Myocyte (in vitro differentiated cells): Measurements from ENCODE around the gene EHBP1L1. TPM values are rescaled to one million over a fixed set of nuclear protein-coding genes. Genes with fewer than 3 reads are reported as not detected.

ENCODE experiments used
- DNase-seq: peaks from one replicate; pipeline ENCODE4 v3.0.0-alpha.2; 2012; ENCODE audit warnings: low read depth
- total RNA-seq: library from RNA; depleted of rRNA; stranded (reverse); fragments of >200 nt; gene quantifications from 2 replicates; pipeline ENCODE4 v1.2.3, GENCODE V29; 2014

Gene EHBP1L1
- total RNA-seq, 1 donor from 2014 or later: 791 TPM

DNA sequence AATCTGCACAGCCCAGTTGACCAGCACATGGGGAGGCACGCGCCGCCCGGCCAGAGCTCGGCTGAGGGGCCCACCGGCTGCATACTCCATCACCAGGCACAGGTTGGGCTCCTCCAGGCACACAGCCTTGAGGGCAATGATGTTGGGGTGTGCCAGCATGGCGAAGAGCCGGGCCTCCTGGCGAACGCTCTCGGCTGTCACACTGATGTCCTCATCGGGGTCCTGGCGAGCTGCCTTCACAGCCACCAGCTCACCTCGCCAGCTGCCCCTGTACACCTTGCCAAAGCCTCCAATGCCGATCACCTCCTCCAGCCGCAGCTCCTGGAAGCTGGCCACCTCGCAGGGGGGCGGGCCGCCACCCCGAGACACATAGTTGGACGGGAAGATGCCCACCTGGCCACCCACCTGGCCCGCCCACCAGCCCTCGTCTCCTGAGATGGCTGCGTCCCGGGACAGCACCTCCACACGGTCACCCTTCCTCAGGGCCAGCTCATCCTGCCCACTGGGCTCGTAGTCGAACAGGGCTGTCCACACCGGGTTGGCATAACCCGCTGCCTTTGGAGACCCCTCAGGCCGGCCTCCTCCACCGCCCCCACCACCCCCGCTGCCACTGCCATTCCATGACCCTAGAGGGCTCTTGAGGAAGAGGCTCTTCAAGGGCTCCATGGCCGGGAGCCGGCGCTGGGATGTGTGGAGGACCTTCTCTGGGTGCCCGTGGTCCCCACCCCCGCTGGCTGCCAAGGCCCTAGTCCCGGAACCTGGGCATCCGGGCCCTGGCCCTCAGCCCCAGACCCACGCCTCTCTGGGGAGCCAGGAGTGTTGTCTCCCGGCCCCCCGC is 37.5 kb downstream of the EHBP1L1 start:
- no peak for DNase-seq

DNA sequence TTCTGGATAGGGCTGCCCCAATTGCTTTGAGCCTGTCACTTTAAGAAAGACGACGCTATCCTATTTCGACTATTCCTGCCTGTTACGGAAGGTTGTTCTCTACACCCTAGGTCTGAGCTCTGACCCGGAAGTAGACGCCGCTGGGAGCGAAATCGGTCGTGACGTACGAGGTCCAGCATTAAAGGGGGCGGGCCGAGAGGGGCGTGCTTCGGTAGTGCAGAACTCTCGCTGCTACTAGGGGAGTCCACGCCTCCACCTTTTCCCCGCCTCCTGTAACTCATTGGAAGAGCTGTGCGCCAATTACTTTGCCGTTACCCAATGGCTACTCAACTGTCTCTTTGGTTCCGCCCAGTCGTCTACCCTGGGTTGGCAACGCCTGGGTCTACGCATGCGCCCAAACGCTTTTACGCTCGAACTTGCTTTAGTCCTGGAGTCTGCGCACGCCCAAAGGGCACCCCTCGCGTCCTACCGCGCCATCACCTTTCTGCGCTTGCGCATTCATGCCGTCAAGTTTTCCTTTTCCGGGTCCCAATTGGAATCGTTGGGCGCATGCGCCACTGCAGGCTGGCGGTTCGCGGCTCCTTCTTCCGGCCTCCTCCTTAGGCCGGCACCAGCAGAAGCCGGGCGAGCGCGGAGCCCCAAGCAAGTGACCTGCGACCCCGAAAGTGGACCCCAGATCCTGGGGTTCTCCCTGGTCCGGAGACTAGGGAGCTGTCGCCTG is 39.5 kb downstream of the EHBP1L1 start, which contains the start of gene PCNX3:
PCNX3 (plus strand) TSS at position 548 of the 721 bp plus-strand sequence. CDS start 536 bp downstream, outside the sequence.
- peak; percentile 100 for DNase-seq

DNA sequence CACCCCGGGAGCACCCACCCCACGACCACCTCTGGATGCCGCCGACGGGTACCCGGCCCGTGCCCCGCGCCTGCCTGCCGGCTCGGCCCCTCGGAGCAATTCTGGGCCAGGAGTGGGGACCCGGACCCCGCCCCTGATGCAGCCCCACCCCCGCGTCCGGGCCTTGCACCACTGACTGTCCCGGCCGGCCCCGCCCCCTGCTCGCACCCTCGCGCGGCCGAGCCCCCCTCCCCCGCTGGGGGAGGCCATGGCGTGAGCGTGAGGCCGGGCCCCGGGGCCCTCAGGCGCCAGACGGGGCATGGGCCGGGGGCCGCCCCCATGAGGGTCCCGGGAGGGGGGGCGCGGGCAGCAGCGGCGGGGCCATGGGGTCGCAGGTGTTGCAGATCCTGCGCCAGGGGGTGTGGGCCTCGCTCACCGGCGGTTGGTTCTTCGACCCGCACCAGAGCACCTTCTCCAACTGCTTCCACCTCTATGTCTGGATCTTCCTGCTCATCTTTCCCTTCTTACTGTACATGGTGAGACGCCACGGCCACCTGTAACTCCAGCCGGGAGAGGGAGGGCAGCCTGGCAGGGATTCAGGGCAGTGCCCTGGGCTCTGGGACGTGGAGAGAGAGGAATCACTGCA is 40.2 kb downstream of the EHBP1L1 start:
- no peak for DNase-seq

DNA sequence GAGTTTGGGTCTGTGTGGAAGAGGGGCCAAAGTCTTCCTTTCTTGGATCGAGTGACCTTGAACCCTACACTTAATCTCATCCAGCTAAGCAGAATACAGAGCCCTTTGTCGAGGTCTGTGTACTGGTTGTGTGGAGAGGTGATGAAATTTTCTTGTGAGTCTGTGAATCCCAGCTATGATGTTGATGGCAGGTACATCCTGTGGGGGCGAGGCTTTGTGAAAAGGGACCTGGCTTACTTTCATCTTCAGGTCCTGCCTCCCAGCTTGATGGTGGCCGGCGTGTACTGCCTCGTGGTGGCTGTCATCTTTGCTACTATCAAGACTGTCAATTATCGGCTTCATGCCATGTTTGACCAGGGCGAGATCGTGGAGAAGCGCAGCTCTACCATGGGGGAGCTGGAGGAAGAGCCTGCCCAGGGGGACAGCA is 40.7 kb downstream of the EHBP1L1 start:
- DNase-seq: no peak

DNA sequence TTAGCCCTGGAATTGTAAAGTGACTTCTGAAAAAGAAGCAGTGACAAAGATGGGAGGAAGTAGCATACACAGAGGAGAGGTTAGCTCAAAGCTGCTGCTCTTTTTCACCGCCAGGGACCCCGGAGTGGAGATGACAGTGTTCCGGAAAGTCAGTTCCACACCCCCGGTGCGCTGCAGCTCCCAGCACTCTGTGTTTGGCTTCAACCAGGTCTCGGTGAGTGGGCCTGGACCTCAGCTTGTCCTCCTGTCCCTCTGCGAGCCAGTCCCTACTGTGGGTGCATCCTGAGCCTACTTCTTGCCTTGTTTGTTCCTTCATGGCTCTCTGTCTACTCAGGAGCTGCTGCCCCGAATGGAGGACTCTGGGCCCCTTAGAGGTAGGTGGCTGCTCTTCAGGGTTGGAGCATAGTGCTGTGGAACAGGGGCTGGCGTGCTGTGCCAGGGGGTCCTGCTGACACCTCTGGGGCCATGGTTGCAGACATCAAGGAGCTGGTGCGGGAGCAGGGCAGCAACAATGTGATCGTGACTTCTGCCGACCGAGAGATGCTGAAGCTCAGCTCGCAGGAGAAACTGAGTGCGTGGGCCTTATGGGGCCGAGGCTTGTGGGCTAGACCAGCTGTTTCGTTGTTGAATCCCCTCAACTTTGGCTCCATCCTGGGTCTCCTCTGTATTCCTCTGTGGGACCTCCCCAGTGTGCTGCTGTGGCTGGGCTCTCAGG is 41.4 kb downstream of the EHBP1L1 start:
- DNase-seq: no peak

DNA sequence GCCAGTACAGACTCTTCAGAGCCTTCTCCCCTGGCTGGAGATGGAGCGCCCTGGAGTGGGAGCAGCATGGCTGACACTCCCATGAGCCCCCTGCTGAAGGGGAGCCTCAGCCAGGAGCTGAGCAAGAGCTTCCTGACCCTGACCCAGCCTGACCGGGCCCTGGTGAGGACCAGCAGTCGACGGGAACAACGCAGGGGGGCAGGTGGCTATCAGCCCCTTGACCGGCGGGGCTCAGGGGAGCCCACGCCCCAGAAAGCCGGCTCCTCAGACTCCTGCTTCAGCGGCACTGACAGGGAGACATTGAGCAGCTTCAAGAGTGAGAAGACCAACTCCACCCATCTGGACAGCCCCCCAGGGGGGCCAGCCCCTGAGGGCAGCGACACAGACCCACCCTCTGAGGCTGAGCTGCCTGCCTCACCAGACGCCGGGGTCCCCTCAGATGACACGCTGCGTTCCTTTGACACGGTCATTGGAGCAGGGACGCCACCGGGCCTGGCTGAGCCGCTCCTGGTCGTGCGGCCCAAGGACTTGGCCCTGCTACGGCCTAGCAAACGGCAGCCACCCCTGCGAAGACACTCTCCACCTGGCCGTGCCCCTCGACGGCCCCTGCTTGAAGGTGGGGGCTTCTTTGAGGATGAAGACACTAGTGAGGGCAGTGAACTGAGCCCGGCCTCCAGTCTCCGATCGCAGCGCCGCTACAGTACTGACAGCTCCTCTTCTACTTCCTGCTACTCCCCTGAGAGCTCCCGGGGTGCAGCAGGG is 42.3 kb downstream of the EHBP1L1 start:
- no peak for DNase-seq

DNA sequence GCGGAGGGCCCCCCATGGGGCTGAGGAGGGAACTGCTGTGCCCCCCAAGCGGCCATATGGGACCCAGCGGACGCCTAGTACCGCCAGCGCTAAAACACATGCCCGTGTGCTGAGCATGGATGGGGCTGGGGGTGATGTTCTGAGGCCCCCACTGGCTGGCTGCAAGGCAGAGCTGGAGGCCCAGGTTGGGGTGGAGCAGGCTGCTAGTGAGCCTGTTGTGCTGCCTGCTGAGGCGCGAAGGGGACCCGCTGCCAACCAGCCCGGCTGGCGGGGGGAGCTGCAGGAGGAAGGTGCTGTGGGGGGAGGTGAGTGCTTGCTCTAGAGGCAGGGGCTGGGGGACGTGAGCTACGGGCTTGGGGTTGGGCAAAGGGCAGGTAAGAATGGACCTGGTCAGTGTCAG is 42.9 kb downstream of the EHBP1L1 start:
- no peak for DNase-seq

DNA sequence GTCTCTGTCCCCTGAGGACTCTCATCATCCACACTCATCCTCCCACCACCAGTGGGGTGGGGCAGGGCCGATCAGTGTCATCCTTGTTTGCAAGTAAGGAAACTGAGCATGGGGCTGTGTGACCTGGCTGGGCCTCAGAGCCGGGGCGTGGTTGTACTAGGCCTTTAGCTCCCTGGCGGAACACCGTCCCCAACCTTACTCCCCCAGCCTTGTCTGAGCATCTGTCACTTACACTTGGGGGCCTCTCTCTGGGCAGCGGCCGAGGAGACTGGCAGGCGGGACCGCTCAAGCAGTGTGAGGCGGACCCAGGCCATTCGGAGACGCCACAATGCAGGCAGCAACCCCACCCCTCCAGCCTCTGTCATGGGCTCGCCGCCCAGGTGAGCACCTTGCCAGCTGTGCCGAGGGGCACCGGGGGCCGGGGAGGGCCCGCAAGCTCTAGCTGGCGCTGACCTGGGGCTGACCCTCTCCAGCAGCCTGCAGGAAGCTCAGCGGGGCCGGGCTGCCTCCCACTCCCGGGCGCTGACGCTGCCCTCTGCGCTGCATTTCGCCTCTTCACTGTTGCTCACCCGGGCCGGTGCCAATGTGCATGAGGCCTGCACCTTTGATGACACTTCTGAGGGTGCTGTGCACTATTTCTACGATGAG is 43.6 kb downstream of the EHBP1L1 start:
- no peak for DNase-seq

DNA sequence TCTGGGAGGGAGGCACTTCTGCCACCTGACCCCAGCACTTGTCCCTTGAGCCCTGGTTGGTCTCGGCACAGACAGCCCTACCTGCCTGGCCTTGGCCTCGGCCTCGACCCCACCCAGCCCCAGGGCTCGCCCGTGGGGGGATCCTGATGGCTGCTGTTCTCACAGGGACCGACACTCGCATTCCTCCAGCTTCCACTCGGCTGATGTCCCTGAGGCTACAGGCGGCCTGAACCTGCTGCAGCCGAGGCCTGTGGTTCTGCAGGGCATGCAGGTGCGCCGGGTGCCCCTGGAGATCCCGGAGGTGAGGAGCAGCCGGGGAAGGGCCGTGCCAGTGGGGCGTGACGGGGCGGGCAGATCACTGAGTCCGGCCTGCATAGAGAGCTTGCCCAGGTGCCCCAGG is 44.8 kb downstream of the EHBP1L1 start:
- DNase-seq: no peak

DNA sequence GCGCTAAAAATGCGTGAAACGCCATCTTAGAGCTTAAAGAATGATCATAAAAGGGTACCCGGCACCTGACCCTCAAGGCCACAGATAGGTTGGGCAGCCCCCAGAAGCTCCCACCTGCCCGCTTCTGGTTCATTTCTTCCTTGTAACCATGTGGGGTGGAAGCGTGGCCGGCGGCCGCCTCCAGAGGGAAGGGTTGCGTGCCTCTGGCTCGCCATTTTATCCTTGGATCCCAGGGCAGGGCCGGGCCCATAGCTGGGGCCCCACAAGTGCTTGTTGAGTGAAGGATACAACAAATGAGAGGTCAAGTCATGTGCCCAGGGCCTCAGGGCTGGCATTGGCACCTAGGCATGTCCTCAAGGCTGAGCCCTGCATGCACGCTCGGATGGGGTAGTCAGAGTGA is 45.6 kb downstream of the EHBP1L1 start:
- DNase-seq: no peak

DNA sequence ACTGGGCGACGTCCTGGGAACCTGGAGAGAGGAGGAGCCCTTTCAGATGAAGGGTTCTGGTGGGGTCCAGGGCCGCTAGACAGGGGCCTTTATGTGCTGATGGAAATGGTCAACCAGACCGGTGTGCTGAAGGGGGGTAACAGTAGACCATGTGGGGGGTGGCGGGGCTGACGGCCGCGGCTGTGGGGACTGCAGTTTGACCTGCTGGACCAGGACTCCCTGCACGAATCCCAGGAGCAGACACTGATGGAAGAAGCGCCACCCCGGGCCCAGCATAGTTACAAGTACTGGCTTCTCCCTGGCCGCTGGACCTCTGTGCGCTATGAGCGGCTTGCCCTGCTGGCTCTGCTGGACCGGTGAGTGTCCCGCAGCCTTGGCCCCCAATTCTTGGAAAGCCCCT is 46.2 kb downstream of the EHBP1L1 start:
- no peak for DNase-seq

DNA sequence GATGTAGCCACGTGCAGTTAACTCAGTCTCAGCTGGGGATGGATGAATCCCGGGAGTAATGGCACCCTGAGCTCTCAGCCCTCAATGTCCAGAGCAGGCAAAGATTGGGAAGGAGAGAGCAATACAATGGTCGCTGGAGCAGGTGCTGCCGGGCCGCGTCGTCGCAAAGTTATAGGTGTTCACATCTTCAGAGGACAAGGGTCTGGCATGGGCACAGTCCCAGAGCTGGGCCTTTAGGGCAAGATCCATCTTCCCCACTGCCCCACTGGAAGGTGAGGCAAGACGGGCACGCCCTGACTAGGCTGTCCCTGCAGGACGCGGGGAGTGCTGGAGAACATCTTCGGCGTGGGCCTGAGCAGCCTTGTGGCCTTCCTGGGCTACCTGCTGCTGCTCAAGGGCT is 47.3 kb downstream of the EHBP1L1 start:
- DNase-seq: no peak

DNA sequence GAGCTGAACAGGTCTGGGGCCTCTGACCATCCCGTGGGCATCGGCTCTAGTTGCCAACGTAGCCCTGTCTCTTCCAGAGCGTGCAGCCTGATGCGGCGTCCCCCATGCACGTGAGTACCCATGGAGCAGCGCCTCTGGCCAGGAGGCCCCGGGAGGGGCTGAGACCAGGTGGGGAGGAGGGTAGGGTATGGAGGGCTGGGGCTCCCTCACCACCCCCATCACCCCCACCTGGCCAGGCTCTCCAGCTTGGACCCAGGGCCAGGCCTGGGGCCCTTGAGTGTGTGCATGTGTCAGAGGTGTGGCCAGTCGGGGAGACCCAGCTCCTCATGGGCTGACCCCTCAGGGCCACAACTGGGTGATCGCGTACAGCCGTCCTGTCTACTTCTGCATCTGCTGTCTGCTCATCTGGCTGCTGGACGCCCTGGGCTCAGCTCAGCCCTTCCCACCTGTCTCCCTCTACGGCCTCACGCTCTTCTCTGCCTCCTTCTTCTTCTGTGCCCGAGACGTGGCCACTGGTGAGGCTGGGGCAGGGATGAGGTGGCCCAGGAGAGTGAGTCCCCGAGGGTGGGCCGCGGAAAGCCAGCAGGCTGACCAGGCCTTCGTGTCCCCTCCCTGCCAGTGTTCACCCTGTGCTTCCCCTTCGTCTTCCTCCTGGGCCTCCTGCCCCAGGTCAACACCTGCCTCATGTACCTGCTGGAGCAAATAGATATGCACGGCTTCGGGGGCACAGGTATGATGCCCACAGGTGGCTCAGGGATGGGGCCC is 48.2 kb downstream of the EHBP1L1 start:
- DNase-seq: no peak

DNA sequence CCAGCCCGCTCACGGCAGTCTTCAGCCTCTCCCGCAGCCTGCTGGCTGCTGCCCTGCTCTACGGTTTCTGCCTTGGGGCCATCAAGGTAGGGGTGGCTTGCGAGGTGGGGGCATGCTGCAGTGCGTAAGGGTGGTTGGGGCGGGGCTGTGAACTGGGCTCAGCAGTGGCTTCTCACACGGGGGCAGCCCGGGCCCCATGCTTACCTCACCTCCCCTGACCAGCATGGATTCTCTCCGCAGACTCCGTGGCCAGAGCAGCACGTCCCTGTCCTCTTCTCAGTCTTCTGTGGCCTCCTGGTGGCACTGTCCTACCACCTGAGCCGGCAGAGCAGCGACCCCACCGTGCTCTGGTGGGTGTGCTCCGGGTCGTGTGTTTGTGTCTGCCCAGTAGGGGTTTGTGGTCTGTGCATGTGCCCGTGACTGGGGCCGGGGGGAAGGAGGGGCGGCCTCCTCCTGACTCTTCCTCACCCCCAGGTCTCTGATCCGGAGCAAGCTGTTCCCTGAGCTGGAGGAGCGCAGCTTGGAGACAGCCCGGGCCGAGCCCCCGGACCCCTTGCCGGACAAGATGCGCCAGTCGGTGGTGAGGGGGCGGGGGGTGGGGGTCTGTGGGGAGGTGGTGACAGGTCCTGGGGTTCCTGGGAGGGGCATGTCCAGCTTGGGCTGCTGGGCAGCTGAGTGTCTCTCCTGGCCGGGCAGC is 49.2 kb downstream of the EHBP1L1 start:
- no peak for DNase-seq

DNA sequence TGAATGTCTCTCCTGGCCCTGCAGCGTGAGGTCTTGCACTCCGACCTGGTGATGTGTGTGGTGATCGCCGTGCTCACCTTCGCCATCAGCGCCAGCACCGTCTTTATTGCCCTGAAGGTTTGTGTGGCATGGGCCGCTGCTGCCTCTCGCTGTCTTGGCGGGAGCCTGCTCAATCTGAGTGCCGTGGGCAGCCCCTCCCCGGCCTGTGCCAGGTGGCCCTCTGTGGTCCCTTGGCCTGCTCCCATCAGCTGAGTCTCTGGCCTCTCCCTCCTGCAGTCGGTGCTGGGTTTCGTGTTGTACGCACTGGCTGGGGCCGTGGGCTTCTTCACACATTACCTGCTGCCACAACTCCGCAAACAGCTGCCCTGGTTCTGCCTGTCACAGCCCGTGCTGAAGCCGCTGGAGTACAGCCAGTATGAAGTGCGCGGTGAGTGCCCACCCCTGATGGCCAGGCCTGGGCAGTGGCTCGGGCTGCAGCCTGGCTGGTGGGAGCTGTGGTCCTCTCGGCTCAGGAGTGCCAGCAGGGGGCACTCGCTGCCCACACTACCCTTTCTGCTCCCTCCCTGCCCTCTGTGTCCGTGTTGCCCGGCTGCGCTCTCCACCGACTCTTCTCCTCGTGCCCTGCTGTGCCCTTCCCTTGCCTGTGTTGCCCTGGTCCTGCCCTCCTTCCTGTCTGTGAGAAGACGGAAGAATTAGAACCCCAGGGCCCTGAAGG is 49.9 kb downstream of the EHBP1L1 start:
- DNase-seq: peak; percentile 59

DNA sequence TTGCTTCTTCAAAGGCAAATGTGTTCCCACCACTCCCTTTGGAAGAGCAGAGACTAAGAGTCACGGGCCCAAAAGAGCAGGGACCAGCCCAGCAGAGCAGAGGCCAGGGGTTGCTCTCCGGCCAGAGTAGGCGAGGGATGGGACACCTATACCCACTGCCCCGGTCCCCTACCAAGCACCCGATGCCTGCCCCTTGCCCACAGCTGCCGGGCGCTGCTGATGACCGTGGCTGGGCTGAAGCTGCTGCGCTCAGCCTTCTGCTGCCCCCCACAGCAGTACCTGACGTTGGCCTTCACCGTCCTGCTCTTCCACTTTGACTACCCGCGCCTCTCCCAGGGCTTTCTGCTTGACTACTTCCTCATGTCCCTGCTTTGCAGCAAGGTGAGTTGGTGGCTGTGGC is 51.3 kb downstream of the EHBP1L1 start:
- DNase-seq: no peak

DNA sequence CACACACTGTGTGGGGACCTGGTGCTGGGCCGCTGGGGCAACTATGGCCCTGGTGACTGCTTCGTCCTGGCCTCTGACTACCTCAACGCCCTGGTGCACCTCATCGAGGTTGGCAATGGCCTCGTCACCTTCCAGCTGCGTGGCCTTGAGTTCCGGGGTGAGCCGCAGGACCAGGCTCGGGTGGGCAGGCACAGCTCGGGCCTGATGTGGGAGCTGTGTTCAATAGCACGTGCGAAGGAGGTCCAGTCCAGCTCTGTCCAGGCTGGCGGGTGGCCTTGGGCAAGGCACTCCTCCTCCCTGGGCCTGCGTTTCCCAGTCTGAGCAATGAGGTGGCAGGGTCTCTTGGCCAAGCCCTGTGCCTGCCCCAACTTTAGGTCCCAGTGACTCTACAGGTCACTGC is 53.7 kb downstream of the EHBP1L1 start:
- DNase-seq: no peak

DNA sequence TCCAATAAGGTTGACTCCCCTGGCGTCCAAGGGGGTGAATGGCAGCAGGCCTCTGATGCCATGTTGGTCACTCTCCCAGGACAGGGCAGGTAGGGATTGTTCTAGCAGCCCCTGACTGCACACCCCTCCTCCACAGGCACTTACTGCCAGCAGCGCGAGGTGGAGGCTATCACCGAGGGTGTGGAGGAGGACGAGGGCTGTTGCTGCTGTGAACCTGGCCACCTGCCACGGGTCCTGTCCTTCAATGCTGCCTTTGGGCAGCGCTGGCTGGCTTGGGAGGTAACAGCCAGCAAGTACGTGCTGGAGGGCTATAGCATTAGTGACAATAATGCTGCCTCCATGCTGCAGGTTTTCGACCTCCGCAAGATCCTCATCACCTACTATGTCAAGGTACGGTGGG is 54.4 kb downstream of the EHBP1L1 start:
- no peak for DNase-seq
